ENCODE results near the gene GTF3C5.

GRCh38 chr9:133006731-133007352 is 24.0 kb upstream of the GTF3C5 start:
- TF ChIP-seq EP300 (IDR thresholded peaks at IDR 0.05), result no peak
- TF ChIP-seq POLR2A (IDR thresholded peaks at IDR 0.05), result no peak

Data from ovary (tissue), 1 donor.